ENCODE results near the gene GHRHR.

DNA sequence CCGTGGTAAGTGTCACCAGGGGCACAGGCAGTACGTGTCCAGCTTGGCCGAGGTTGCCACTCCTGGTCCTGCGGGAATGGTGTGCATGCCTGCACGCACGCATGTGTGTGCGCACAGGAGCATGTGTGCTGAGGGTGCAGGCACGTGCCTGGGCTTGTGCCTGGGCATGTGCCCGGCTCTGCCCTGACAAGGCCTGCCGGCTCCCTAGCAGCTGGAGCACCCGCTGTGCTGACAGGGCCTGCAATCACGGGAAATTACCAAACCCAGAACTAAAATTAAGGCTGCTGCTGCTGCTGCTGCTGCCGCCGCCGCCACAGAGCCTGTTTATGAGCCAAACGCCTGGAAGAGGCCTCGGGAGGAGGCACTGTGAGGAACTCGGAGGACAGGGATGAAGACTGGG, 28.7 kb downstream of the GHRHR start:
- TF ChIP-seq POLR2A (IDR thresholded peaks at IDR 0.05) (no peak), POLR2AphosphoS5 (IDR thresholded peaks at IDR 0.05) (no peak)
